Neural cell (in vitro differentiated cells): Measurements from ENCODE around the gene OGA.

Source experiments
- CTCF ChIP-seq: fragments of 450-650 bp; IDR thresholded peaks from 2 replicates; pipeline ENCODE4 v1.5.1; 2014; ENCODE audit warnings: antibody characterized with exemption, mild to moderate bottlenecking, moderate library complexity; ENCODE audit not compliant: poor library complexity, severe bottlenecking
- EP300 ChIP-seq: fragments of 450-650 bp; conservative IDR thresholded peaks from 2 replicates; pipeline ENCODE4 v1.6.1; 2014; ENCODE audit warnings: antibody characterized with exemption, mild to moderate bottlenecking, moderate library complexity; ENCODE audit not compliant: poor library complexity, severe bottlenecking

GRCh38 chr10:101840102-101840684 lies 21.9 kb upstream of the OGA start:
- TF ChIP-seq CTCF: no peak
- no peak for TF ChIP-seq EP300
